ENCODE measurements around the gene PCDHA9. TPM values are rescaled to one million over a fixed set of nuclear protein-coding genes. Genes with fewer than 3 reads are reported as not detected.
"Not testable (repeated sequence)": the region's sequence is repeated elsewhere in the genome, so short reads cannot be mapped to it uniquely, and the experiment has no call there.

The PCDHA9 gene
- total RNA-seq, 1 experiment from 2014 or later, result under 0.01 TPM

DNA sequence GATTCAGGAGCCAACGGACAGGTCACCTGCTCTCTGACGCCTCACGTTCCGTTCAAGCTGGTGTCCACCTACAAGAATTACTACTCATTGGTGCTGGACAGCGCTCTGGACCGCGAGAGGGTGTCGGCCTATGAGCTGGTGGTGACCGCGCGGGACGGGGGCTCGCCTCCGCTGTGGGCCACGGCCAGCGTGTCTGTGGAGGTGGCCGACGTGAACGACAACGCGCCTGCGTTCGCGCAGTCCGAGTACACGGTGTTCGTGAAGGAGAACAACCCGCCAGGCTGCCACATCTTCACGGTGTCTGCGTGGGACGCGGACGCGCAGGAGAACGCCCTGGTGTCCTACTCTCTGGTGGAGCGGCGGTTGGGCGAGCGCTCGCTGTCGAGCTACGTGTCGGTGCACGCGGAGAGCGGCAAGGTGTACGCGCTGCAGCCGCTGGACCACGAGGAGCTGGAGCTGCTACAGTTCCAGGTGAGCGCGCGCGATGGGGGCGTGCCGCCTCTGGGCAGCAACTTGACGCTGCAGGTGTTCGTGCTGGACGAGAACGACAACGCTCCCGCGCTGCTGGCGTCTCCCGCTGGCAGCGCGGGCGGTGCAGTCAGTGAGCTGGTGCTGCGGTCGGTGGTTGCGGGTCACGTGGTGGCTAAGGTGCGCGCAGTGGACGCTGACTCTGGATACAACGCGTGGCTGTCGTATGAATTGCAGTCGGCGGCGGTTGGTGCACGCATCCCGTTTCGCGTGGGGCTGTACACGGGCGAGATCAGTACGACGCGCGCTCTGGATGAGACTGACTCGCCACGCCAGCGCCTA lies 9.2 kb downstream of the PCDHA9 start:
- H3K4me1 ChIP-seq (replicated peaks), result no peaks in the 10 kb centered on the region
- H3K9me3 ChIP-seq (replicated peaks), result peaks cover 45% of the 10 kb centered on the region
- H3K4me3 ChIP-seq, result no peak overlapping the region
- no peak overlapping the region for H3K27ac ChIP-seq
- no peak for DNase-seq (ENCODE audit: low read depth in 1 of 2, low spot score in 2 of 2)
- H3K36me3 ChIP-seq, result no peaks in the 10 kb centered on the region
- H3K27me3 ChIP-seq (replicated peaks), result no peaks in the 10 kb centered on the region

DNA sequence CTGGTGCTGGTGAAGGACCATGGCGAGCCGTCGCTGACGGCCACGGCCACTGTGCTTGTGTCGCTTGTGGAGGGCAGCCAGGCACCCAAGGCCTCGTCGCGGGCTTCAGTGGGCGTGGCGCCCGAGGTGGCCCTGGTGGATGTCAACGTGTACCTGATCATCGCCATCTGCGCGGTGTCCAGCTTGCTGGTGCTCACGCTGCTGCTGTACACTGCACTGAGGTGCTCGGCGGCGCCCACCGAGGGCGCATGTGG lies 9.7 kb downstream of the PCDHA9 start:
- no peak for DNase-seq (ENCODE audit: low read depth in 1 of 2, low spot score in 2 of 2)
- H3K9me3 ChIP-seq (replicated peaks), result peaks cover 49% of the 10 kb centered on the region
- H3K27me3 ChIP-seq (replicated peaks), result no peaks in the 10 kb centered on the region
- no peaks in the 10 kb centered on the region for H3K4me1 ChIP-seq (replicated peaks)
- no peak overlapping the region for H3K27ac ChIP-seq
- no peaks in the 10 kb centered on the region for H3K36me3 ChIP-seq
- no peak overlapping the region for H3K4me3 ChIP-seq

DNA sequence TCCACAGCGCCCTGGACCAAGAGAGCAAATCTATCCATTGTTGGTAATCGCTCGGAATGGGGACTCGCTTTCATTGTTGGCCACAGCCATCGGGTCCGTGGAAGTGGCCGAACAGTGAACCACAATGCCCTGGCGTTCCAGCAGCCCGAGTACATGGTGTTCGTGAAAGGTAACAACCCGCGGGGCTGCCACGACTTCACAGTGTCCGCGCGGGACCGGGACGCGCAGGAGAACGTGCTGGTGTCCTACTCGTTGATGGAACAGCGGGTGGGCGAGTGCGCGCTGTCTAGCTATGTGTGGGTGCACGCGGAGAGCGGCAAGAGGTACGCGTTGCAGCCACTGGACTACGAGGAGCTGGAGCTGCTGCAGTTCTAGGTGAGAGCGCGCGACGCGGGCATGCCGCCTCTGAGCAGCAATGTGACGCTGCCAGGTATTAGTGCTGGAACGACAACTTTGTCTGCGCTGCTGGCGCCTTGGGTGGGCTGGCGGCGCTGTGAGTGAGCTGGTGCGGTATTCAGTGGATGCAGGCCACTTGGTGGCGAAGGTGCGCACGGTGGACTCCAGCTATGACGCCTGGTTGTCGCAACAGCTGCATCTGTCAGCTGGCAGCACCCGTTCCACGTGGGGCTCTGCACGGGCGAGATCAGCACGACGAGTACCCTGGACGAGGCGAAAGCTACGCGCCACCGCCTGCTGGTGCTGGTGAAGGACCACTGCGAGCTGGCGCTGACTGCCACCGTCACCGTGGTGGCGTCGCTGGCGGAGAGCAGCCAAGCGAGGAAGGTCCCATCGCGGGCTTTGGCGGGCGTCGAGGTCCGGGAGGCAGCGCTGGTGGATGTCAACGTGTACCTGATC lies 14.5 kb downstream of the PCDHA9 start:
- Histone ChIP-seq H3K27ac (no peak overlapping the region), H3K27me3 (replicated peaks) (no peaks in the 10 kb centered on the region), H3K36me3 (no peaks in the 10 kb centered on the region), H3K4me1 (replicated peaks) (no peaks in the 10 kb centered on the region), H3K9me3 (replicated peaks) (peaks cover 38% of the 10 kb centered on the region), H3K4me3 (no peak overlapping the region)
- no peak for DNase-seq (ENCODE audit: low read depth in 1 of 2, low spot score in 2 of 2)

- Histone ChIP-seq H3K4me3 (no peak within 1 kb of the TSS), H3K27me3 (replicated peaks) (no peaks in the 10 kb centered on the region), H3K4me1 (replicated peaks) (no peaks in the 10 kb centered on the region), H3K27ac (no peak within 1 kb of the TSS), H3K36me3 (no peaks in the 10 kb centered on the region), H3K9me3 (replicated peaks) (peaks cover 21% of the 10 kb centered on the region)
- DNase-seq (ENCODE audit: low read depth in 1 of 2, low spot score in 2 of 2), result no peak
These were observed 20.8 kb downstream of the PCDHA9 start, which contains the start of gene PCDHA11 for GRCh38 chr5:140868721-140869554. Gene PCDHA11, plus strand, starts transcription at chr5:140868957. Its CDS starts 147 bp downstream, at chr5:140869104.

DNA sequence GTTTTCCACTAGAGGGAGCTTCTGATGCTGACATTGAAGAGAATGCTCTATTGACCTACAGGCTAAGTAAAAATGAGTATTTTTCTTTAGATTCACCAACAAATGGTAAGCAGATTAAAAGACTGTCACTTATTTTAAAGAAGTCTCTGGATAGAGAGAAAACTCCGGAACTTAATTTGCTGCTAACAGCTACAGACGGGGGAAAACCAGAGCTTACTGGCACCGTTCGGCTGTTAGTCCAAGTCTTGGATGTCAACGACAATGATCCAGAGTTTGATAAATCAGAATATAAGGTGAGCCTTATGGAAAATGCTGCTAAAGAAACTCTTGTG lies 21.3 kb downstream of the PCDHA9 start:
- H3K4me1 ChIP-seq (replicated peaks), result no peaks in the 10 kb centered on the region
- H3K4me3 ChIP-seq, result no peak overlapping the region
- DNase-seq (ENCODE audit: low read depth in 1 of 2, low spot score in 2 of 2), result no peak
- no peaks in the 10 kb centered on the region for H3K27me3 ChIP-seq (replicated peaks)
- no peaks in the 10 kb centered on the region for H3K36me3 ChIP-seq
- H3K27ac ChIP-seq, result no peak overlapping the region
- peaks cover 20% of the 10 kb centered on the region for H3K9me3 ChIP-seq (replicated peaks)

DNA sequence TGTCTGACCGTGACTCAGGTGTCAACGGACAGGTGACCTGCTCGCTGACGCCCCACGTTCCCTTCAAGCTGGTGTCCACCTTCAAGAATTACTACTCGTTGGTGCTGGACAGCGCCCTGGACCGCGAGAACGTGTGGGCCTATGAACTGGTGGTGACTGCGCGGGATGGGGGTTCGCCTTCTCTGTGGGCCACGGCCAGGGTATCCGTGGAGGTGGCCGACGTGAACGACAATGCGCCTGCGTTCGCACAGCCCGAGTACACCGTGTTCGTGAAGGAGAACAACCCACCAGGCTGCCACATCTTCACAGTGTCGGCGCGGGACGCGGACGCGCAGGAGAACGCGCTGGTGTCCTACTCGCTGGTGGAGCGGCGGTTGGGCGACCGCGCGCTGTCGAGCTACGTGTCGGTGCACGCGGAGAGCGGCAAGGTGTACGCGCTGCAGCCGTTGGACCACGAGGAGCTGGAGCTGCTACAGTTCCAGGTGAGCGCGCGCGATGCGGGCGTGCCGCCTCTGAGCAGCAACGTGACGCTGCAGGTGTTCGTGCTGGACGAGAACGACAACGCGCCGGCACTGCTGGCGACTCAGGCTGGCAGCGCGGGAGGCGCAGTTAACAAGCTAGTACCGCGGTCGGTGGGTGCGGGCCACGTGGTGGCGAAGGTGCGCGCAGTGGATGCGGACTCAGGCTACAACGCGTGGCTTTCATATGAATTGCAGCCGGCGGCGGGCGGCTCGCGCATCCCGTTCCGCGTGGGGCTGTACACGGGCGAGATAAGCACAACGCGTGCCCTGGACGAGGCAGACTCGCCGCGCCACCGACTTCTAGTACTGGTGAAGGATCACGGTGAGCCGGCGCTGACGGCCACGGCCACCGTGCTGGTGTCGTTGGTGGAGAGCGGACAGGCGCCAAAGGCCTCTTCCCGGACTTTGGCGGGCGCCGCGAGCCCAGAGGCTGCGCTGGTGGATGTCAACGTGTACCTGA lies 22.3 kb downstream of the PCDHA9 start:
- Histone ChIP-seq H3K4me3 (no peak overlapping the region), H3K27ac (no peak overlapping the region), H3K36me3 (no peaks in the 10 kb centered on the region), H3K4me1 (replicated peaks) (no peaks in the 10 kb centered on the region), H3K9me3 (replicated peaks) (peaks cover 23% of the 10 kb centered on the region), H3K27me3 (replicated peaks) (no peaks in the 10 kb centered on the region)
- DNase-seq (ENCODE audit: low read depth in 1 of 2, low spot score in 2 of 2), result no peak

GRCh38 chr5:140875085-140876065 lies 27.2 kb downstream of the PCDHA9 start, which contains the start of gene PCDHA12:
Gene PCDHA12, plus strand, starts transcription at chr5:140875308. Its CDS starts 165 bp downstream, at chr5:140875473.
- no peaks in the 10 kb centered on the region for H3K36me3 ChIP-seq
- H3K9me3 ChIP-seq (replicated peaks), result peaks cover 27% of the 10 kb centered on the region
- no peak within 1 kb of the TSS for H3K27ac ChIP-seq
- H3K27me3 ChIP-seq (replicated peaks), result no peaks in the 10 kb centered on the region
- no peak within 1 kb of the TSS for H3K4me3 ChIP-seq
- no peaks in the 10 kb centered on the region for H3K4me1 ChIP-seq (replicated peaks)
- DNase-seq (ENCODE audit: low read depth in 1 of 2, low spot score in 2 of 2), result no peak

DNA sequence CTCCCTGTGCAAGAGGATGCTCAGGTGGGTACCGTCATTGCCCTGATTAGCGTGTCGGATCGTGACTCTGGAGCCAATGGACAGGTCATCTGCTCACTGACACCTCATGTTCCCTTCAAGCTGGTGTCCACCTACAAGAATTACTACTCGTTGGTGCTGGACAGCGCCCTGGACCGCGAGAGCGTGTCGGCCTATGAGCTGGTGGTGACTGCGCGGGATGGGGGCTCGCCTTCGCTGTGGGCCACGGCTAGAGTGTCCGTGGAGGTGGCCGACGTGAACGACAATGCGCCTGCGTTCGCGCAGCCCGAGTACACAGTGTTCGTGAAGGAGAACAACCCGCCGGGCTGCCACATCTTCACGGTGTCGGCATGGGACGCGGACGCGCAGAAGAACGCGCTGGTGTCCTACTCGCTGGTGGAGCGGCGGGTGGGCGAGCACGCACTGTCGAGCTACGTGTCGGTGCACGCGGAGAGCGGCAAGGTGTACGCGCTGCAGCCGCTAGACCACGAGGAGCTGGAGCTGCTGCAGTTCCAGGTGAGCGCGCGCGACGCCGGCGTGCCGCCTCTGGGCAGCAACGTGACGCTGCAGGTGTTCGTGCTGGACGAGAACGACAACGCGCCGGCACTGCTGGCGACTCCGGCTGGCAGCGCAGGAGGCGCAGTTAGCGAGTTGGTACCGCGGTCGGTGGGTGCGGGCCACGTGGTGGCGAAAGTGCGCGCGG lies 28.5 kb downstream of the PCDHA9 start:
- DNase-seq (ENCODE audit: low read depth in 1 of 2, low spot score in 2 of 2); H3K4me1 ChIP-seq (replicated peaks); H3K4me3 ChIP-seq; H3K27me3 ChIP-seq (replicated peaks); H3K27ac ChIP-seq; H3K36me3 ChIP-seq: not testable (repeated sequence)
- H3K9me3 ChIP-seq (replicated peaks), result peaks cover 19% of the 10 kb centered on the region

GRCh38 chr5:140877262-140877581 lies 29.0 kb downstream of the PCDHA9 start:
- DNase-seq (ENCODE audit: low read depth in 1 of 2, low spot score in 2 of 2), result no peak
- no peaks in the 10 kb centered on the region for H3K4me1 ChIP-seq (replicated peaks)
- no peaks in the 10 kb centered on the region for H3K36me3 ChIP-seq
- H3K27ac ChIP-seq, result no peak overlapping the region
- H3K4me3 ChIP-seq, result no peak overlapping the region
- H3K27me3 ChIP-seq (replicated peaks), result no peaks in the 10 kb centered on the region
- H3K9me3 ChIP-seq (replicated peaks), result peaks cover 20% of the 10 kb centered on the region

DNA sequence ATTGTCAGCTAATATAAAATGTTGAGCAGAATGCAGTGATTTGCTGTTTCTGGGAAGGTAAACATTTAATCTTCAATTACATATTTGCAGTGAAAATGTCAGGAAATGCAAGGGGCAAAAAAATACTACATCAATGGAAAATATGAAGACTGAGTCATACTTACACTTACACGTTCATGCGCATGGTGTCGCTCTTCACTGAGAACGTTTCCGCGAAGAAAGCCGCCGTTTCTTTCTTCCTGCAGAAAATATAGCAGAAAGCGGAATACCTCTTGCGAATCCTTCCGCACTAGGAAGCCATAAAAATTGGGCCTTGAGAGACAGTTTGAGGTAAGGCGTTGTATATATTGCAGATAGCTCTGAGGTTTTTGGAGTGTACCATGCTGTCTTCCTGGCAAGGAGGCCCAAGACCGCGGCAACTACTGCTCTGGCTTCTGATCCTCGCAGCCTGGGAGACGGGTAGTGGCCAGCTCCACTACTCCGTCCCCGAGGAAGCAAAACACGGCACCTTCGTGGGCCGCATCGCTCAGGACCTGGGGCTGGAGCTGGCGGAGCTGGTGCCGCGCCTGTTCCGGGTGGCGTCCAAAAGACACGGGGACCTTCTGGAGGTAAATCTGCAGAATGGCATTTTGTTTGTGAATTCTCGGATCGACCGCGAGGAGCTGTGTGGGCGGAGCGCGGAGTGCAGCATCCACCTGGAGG lies 33.9 kb downstream of the PCDHA9 start, which contains the start of gene PCDHA13:
Gene PCDHA13, plus strand, starts transcription at position 236 of the 702 bp plus-strand sequence. Its CDS starts 145 bp downstream, at position 381.
- Histone ChIP-seq H3K36me3 (no peaks in the 10 kb centered on the region), H3K4me1 (replicated peaks) (no peaks in the 10 kb centered on the region), H3K27me3 (replicated peaks) (no peaks in the 10 kb centered on the region; the same call in 1 of the 2 replicates), H3K4me3 (no peak within 1 kb of the TSS), H3K27ac (no peak within 1 kb of the TSS), H3K9me3 (replicated peaks) (peaks cover 18% of the 10 kb centered on the region)
- no peak for DNase-seq (ENCODE audit: low read depth in 1 of 2, low spot score in 2 of 2)

DNA sequence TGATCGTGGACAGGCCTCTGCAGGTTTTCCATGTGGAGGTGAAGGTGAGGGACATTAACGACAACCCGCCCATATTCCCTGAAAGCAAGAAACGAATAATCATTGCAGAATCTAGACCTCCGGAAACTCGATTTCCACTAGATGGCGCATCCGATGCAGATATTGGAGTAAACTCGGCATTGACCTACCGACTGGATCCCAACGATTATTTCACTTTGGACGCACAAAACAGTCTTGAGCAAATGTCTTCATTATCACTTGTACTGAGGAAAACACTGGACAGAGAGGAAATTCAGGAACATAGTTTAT lies 34.4 kb downstream of the PCDHA9 start:
- Histone ChIP-seq H3K27ac (no peak overlapping the region), H3K9me3 (replicated peaks) (peaks cover 14% of the 10 kb centered on the region), H3K27me3 (replicated peaks) (no peaks in the 10 kb centered on the region; the same call in 1 of the 2 replicates), H3K36me3 (no peaks in the 10 kb centered on the region), H3K4me1 (replicated peaks) (no peaks in the 10 kb centered on the region), H3K4me3 (no peak overlapping the region)
- DNase-seq (ENCODE audit: low read depth in 1 of 2, low spot score in 2 of 2), result no peak

Data from SJSA1 (cell line).